ENCODE results near the gene NUTF2. TPM values are rescaled to one million over a fixed set of nuclear protein-coding genes. Genes with fewer than 3 reads are reported as not detected.

Gene NUTF2
- total and polyA plus RNA-seq, 10 of the 15 experiments (the other 5 are each of a cell fraction or from before 2014, with no cell fraction given) = 116 to 342 (median 202) TPM

- ATAC-seq (no peak), FAIRE-seq (no peak), DNase-seq (ENCODE audit: low read depth, low spot score) (no peak)
- 86% methylated on average over 7 of the region's 7 CpGs for WGBS (ENCODE audit: insufficient coverage, insufficient replicate concordance, low lambda C conversion rate, missing lambda C conversion rate)
- H3K79me2 ChIP-seq (ENCODE audit: control insufficient read depth, insufficient read depth, low read length) = peaks cover 58% of the 10 kb centered on the region
- no TSS peak for BruUV-seq (replicated peaks)
- no peak overlapping the region for H2AFZ ChIP-seq (ENCODE audit: control insufficient read depth, low read depth, low read length)
- in situ Hi-C loops (cut with MboI) = no loop called here
- H3K4me3 ChIP-seq = no peak overlapping the region
- 0 out of 2 replicates have a peak overlapping the region, but pooled peaks have one; percentile 41 for H3K4me2 ChIP-seq (ENCODE audit: control insufficient read depth, insufficient read depth)
- H3K9me3 ChIP-seq (replicated peaks; ENCODE audit: control insufficient read depth, insufficient read depth, low read length) = no peaks in the 10 kb centered on the region
- H3K36me3 ChIP-seq (ENCODE audit: control insufficient read depth in 2 of 2, insufficient read depth in 2 of 2, low read length in 1 of 2) = peaks cover 2 to 4% of the 10 kb centered on the region in 2 experiments; a peak in 3 of 4 replicates
- ChIA-PET CTCF (interaction anchor here (0.6 to 3.9 kb wide), 7 partner anchors 15 to 280 kb away, joined by 3 to 44 read pairs (median 5); no protein-coding TSS in a partner anchor), RAD21 (ENCODE audit: unreplicated experiment) (interaction anchor here (0.6 to 1.7 kb wide), 4 partner anchors 55 to 319 kb away, joined by 3 to 7 read pairs (median 4); partner anchors contain the start of gene ATP6V0D1), POLR2A (interaction anchor here (0.5 to 2.5 kb wide), 4 partner anchors 14 to 115 kb away, joined by 3 to 17 read pairs (median 5); no protein-coding TSS in a partner anchor), SMC1A (ENCODE audit: uncharacterized antibody, unreplicated experiment) (interaction anchor here (0.7 to 2.5 kb wide), 5 partner anchors 13 to 128 kb away, joined by 3 to 8 read pairs (median 4); partner anchors contain the start of gene GFOD2)
- intact Hi-C loops (cut with micrococcal nuclease; ENCODE audit: unreplicated experiment) = no loop called here
- H4K20me1 ChIP-seq (ENCODE audit: control insufficient read depth, insufficient read depth) = no peaks in the 10 kb centered on the region; the same call in 1 of the 2 replicates
- TF ChIP-seq BRCA1 (IDR thresholded peaks at IDR 0.05; ENCODE audit: low read depth, low read length) = no peak
- no peak for TF ChIP-seq NR2C2 (IDR thresholded peaks at IDR 0.05; ENCODE audit: borderline replicate concordance, control insufficient read depth, insufficient read length, low read depth)
- no peak for TF ChIP-seq ATF3 (IDR thresholded peaks at IDR 0.05; ENCODE audit: borderline replicate concordance, extremely low read depth, low read depth, low read length)
- no peak for TF ChIP-seq RAD51 (IDR thresholded peaks at IDR 0.05)
- no peak for TF ChIP-seq FOS (IDR thresholded peaks at IDR 0.05; ENCODE audit: borderline replicate concordance, extremely low read depth, insufficient read length)
- TF ChIP-seq PML (IDR thresholded peaks at IDR 0.05; ENCODE audit: low read length) = no peak
- no peak for TF ChIP-seq SREBF2 (IDR thresholded peaks at IDR 0.05; ENCODE audit: low read length)
- no peak for TF ChIP-seq NR2C1 (IDR thresholded peaks at IDR 0.05)
- H3K4me1 ChIP-seq (ENCODE audit: control insufficient read depth, insufficient read depth, low read length) = peaks cover 26% of the 10 kb centered on the region
- no peak overlapping the region for H3K27ac ChIP-seq (ENCODE audit: control insufficient read depth, insufficient read depth)
- H3K27me3 ChIP-seq (replicated peaks in 1 of 2; ENCODE audit: control insufficient read depth in 2 of 2, insufficient read depth in 2 of 2, low read length in 1 of 2) = no peaks in the 10 kb centered on the region
- H3K9ac ChIP-seq (ENCODE audit: control insufficient read depth, insufficient read depth, low read length) = no peak overlapping the region
Observed at GRCh38 chr16:67800338-67800926, 46.3 kb upstream of the NUTF2 start.

All from GM12878 (cell line).